Right atrium auricular region (tissue), 2 donors: ENCODE data around the gene FAM50B. TPM values are rescaled to one million over a fixed set of nuclear protein-coding genes. Genes with fewer than 3 reads are reported as not detected.

Experiments
- DNase-seq: peaks from one replicate; pipeline ENCODE4 v3.0.0-alpha.2; 2019; ENCODE audit warnings: low spot score
- H3K27ac ChIP-seq, 2 donors: fragments of 200-600 bp; sonication (generic); 1 replicate in 1 of 2; 2 replicates in 1 of 2; pipeline ENCODE4 v1.5.1; 2016 to 2019
- H3K27me3 ChIP-seq, 2 donors: fragments of 200-600 bp; sonication (generic); one replicate each; pipeline versions ENCODE4 v1.5.1 to v1.6.0; 2017 to 2019
- H3K36me3 ChIP-seq: fragments of 200-600 bp; sonication (generic); one replicate; pipeline ENCODE4 v1.5.1; 2016
- H3K4me1 ChIP-seq, 2 donors: fragments of 200-600 bp; sonication (generic); one replicate each; pipeline versions ENCODE4 v1.5.1 to v1.6.0; 2017 to 2019
- H3K4me3 ChIP-seq, 2 donors: fragments of 200-600 bp; sonication (generic); 1 replicate in 1 of 2; 2 replicates in 1 of 2; pipeline ENCODE4 v1.5.1; 2017 to 2019; ENCODE audit warnings: mild to moderate bottlenecking in 1 of 2, moderate library complexity in 1 of 2
- H3K9me3 ChIP-seq, 2 donors: fragments of 200-600 bp; sonication (generic); one replicate each; pipeline ENCODE4 v1.5.1; 2019
- CTCF ChIP-seq, 2 donors: fragments of 200-600 bp; sonication (generic); IDR thresholded peaks; one replicate each; pipeline ENCODE4 v1.5.1; 2019; ENCODE audit warnings: antibody characterized with exemption in 2 of 2
- total RNA-seq, 2 donors: library from RNA; depleted of rRNA; stranded (reverse); fragments of >200 nt; gene quantifications; one replicate each; pipeline ENCODE4 v1.1.0, GENCODE V29; 2016

FAM50B gene
- total RNA-seq, 2 donors from 2014 or later, result 10.0 to 19.6 TPM

GRCh38 chr6:3852391-3852790 is 3.2 kb downstream of the FAM50B start:
- H3K27me3 ChIP-seq, result no peaks in the 10 kb centered on the region
- no peaks in the 10 kb centered on the region for H3K36me3 ChIP-seq
- H3K4me1 ChIP-seq, result peaks cover 0 to 12% of the 10 kb centered on the region in 2 donors
- no peak overlapping the region for H3K4me3 ChIP-seq
- TF ChIP-seq CTCF (IDR thresholded peaks at IDR 0.05), result no peak
- no peak overlapping the region for H3K27ac ChIP-seq
- no peak for DNase-seq
- no peaks in the 10 kb centered on the region for H3K9me3 ChIP-seq

GRCh38 chr6:3855866-3856265 is 6.7 kb downstream of the FAM50B start:
- H3K9me3 ChIP-seq, result peaks cover 0 to 13% of the 10 kb centered on the region in 2 donors
- H3K36me3 ChIP-seq, result no peaks in the 10 kb centered on the region
- H3K27me3 ChIP-seq, result no peaks in the 10 kb centered on the region
- no peak overlapping the region for H3K4me3 ChIP-seq
- H3K4me1 ChIP-seq, result no peaks in the 10 kb centered on the region
- no peak for DNase-seq
- TF ChIP-seq CTCF (IDR thresholded peaks at IDR 0.05), result no peak
- H3K27ac ChIP-seq, result no peak overlapping the region

- H3K4me3 ChIP-seq, result no peak overlapping the region
- no peak overlapping the region for H3K27ac ChIP-seq
- DNase-seq, result no peak
- no peaks in the 10 kb centered on the region for H3K27me3 ChIP-seq
- no peaks in the 10 kb centered on the region for H3K4me1 ChIP-seq
- TF ChIP-seq CTCF (IDR thresholded peaks at IDR 0.05), result no peak
- no peaks in the 10 kb centered on the region for H3K36me3 ChIP-seq
- H3K9me3 ChIP-seq, result peaks cover 0 to 18% of the 10 kb centered on the region in 2 donors
Measured at GRCh38 chr6:3856576-3856975, 7.4 kb downstream of the FAM50B start.

GRCh38 chr6:3857468-3858456 is 8.6 kb downstream of the FAM50B start:
- H3K36me3 ChIP-seq, result no peaks in the 10 kb centered on the region
- H3K27me3 ChIP-seq, result no peaks in the 10 kb centered on the region
- peaks cover 0 to 18% of the 10 kb centered on the region in 2 donors for H3K9me3 ChIP-seq
- no peak overlapping the region for H3K4me3 ChIP-seq
- no peak overlapping the region for H3K27ac ChIP-seq
- no peaks in the 10 kb centered on the region for H3K4me1 ChIP-seq
- TF ChIP-seq CTCF (IDR thresholded peaks at IDR 0.05), result no peak
- no peak for DNase-seq

GRCh38 chr6:3859878-3860552 is 10.8 kb downstream of the FAM50B start:
- Histone ChIP-seq H3K4me3 (no peak overlapping the region), H3K4me1 (no peaks in the 10 kb centered on the region), H3K9me3 (peaks cover 0 to 18% of the 10 kb centered on the region in 2 donors), H3K27ac (no peak overlapping the region), H3K27me3 (no peaks in the 10 kb centered on the region), H3K36me3 (no peaks in the 10 kb centered on the region)
- DNase-seq, result no peak
- TF ChIP-seq CTCF (IDR thresholded peaks at IDR 0.05), result no peak
